CD14-positive monocyte (primary cell): ENCODE measurements around the gene CACUL1. TPM values are rescaled to one million over a fixed set of nuclear protein-coding genes. Genes with fewer than 3 reads are reported as not detected.

Source experiments
- DNase-seq, 3 donors: peaks; one replicate each; pipeline ENCODE4 v3.0.0-alpha.2; 2011 to 2022
- H2AFZ ChIP-seq: 2 replicates; pipeline ENCODE4 v1.6.0; 2012; ENCODE audit warnings: mild to moderate bottlenecking, low read depth, low read length, inconsistent platforms; ENCODE audit not compliant: insufficient read depth, poor library complexity, severe bottlenecking
- H3K27ac ChIP-seq, 2 donors: 1 replicate in 1 of 2; 2 replicates in 1 of 2; pipeline ENCODE4 v1.5.1; 2012 to 2013; ENCODE audit warnings: low read length in 2 of 2, control low read depth in 1 of 2, inconsistent platforms in 1 of 2, low read depth in 1 of 2, mild to moderate bottlenecking in 1 of 2
- H3K27me3 ChIP-seq, 2 donors: one replicate each; pipeline versions ENCODE4 v1.6.0 to v1.6.1; 2011 to 2013; ENCODE audit warnings: low read length in 2 of 2; ENCODE audit not compliant: control insufficient read depth in 2 of 2, insufficient read depth in 2 of 2
- H3K36me3 ChIP-seq, 2 donors: replicated peaks in 1 of 2; 1 replicate in 1 of 2; 2 replicates in 1 of 2; pipeline versions ENCODE4 v1.5.1 to v1.6.1; 2012 to 2013; ENCODE audit warnings: low read length in 2 of 2, control low read depth in 1 of 2, inconsistent platforms in 1 of 2, mild to moderate bottlenecking in 1 of 2; ENCODE audit not compliant: insufficient read depth in 2 of 2, control insufficient read depth in 1 of 2
- H3K4me1 ChIP-seq, 2 donors: 1 replicate in 1 of 2; 2 replicates in 1 of 2; pipeline versions ENCODE4 v1.5.1 to v1.6.1; 2012 to 2013; ENCODE audit warnings: low read length in 2 of 2, control low read depth in 1 of 2, inconsistent platforms in 1 of 2, mild to moderate bottlenecking in 1 of 2, moderate library complexity in 1 of 2; ENCODE audit not compliant: insufficient read depth in 2 of 2, control insufficient read depth in 1 of 2
- H3K4me2 ChIP-seq: replicated peaks from 2 replicates; pipeline ENCODE3; 2012; ENCODE audit warnings: low read length, moderate library complexity, mild to moderate bottlenecking; ENCODE audit not compliant: poor library complexity, severe bottlenecking; ENCODE audit errors: extremely low read depth
- H3K4me3 ChIP-seq, 3 experiments: fragments of 200-600 bp in 1 of 3; sonication (generic) in 1 of 3; replicated peaks in 1 of 3; 1 replicate in 2 of 3; 2 replicates in 1 of 3; pipeline ENCODE4 v1.5.1; 2011 to 2013; ENCODE audit warnings: low read length in 3 of 3, mild to moderate bottlenecking in 3 of 3, control low read depth in 2 of 3, low read depth in 2 of 3, inconsistent platforms in 1 of 3, moderate library complexity in 1 of 3
- H3K79me2 ChIP-seq: 2 replicates; pipeline ENCODE4 v1.6.0; 2012; ENCODE audit warnings: mild to moderate bottlenecking, control low read depth, inconsistent platforms, low read length, moderate library complexity; ENCODE audit not compliant: insufficient read depth
- H3K9ac ChIP-seq: 2 replicates; pipeline ENCODE4 v1.6.0; 2017; ENCODE audit warnings: low read length, mild to moderate bottlenecking; ENCODE audit not compliant: insufficient read depth, poor library complexity, severe bottlenecking
- H3K9me3 ChIP-seq, 2 donors: replicated peaks in 1 of 2; 1 replicate in 1 of 2; 2 replicates in 1 of 2; pipeline versions ENCODE4 v1.5.1 to v1.6.1; 2012 to 2013; ENCODE audit warnings: low read length in 2 of 2, control low read depth in 1 of 2; ENCODE audit not compliant: control insufficient read depth in 1 of 2, insufficient read depth in 1 of 2
- H4K20me1 ChIP-seq: 2 replicates; pipeline ENCODE4 v1.6.0; 2012; ENCODE audit warnings: mild to moderate bottlenecking, low read length, control low read depth, moderate library complexity; ENCODE audit not compliant: insufficient read depth
- H3K27ac Mint-ChIP-seq, 7 donors: one replicate each; pipeline ENCODE4 v1.8.0; 2020; ENCODE audit warnings: mild to moderate bottlenecking in 7 of 7, mixed read lengths in 7 of 7, moderate library complexity in 6 of 7, inconsistent platforms in 2 of 7
- H3K27me3 Mint-ChIP-seq, 3 donors: one replicate each; pipeline ENCODE4 v1.8.0; 2021 to 2022; ENCODE audit warnings: low read depth in 3 of 3, mild to moderate bottlenecking in 3 of 3, mixed read lengths in 3 of 3, moderate library complexity in 3 of 3, inconsistent platforms in 1 of 3
- H3K36me3 Mint-ChIP-seq, 2 donors: one replicate each; pipeline ENCODE4 v1.8.0; 2020; ENCODE audit warnings: mixed read lengths in 2 of 2, inconsistent platforms in 1 of 2, mild to moderate bottlenecking in 1 of 2
- H3K4me1 Mint-ChIP-seq: one replicate; pipeline ENCODE4 v1.8.0; 2020; ENCODE audit warnings: mild to moderate bottlenecking, mixed read lengths
- H3K4me3 Mint-ChIP-seq, 2 donors: one replicate each; pipeline ENCODE4 v1.8.0; 2020; ENCODE audit warnings: mild to moderate bottlenecking in 2 of 2, mixed read lengths in 2 of 2, moderate library complexity in 1 of 2
- H3K9me3 Mint-ChIP-seq, 7 donors: one replicate each; pipeline ENCODE4 v1.8.0; 2020 to 2022; ENCODE audit warnings: mixed read lengths in 7 of 7, mild to moderate bottlenecking in 6 of 7, moderate library complexity in 6 of 7, inconsistent platforms in 2 of 7
- CTCF ChIP-seq: fragments of 200-600 bp; IDR thresholded peaks from one replicate; pipeline ENCODE4 v1.8.0; 2022; ENCODE audit warnings: antibody characterized with exemption, mild to moderate bottlenecking
- WGBS: methylation state at CpG from one replicate; pipeline ENCODE4 v1.1.5; 2013; ENCODE audit warnings: missing lambda C conversion rate; ENCODE audit not compliant: insufficient coverage; 5-methylcytosine and 5-hydroxymethylcytosine counted together
- intact Hi-C, 2 donors: fragments of 100-400 bp; cut with micrococcal nuclease; formaldehyde crosslinking; loops; one replicate each; pipeline versions ENCODE4 v1.15.0 to v1.15.1; 2023
- polyA plus RNA-seq, 3 donors: library from polyadenylated mRNA; depleted of rRNA in 1 of 3; unstranded in 2 of 3; stranded (reverse) in 1 of 3; fragments of 300-500 nt in 2 of 3; fragments of >200 nt in 1 of 3; fragmentation: Illumina TruSeq in 2 of 3; gene quantifications; 1 replicate in 2 of 3; 2 replicates in 1 of 3; pipeline ENCODE4 v1.2.3, GENCODE V29; 2012 to 2021

The CACUL1 gene
- polyA plus RNA-seq, 3 donors: 18.1 to 50.8 (median 38.8) TPM

GRCh38 chr10:118776960-118777359 is 22.2 kb upstream of the CACUL1 start:
- no peaks in the 10 kb centered on the region for H4K20me1 ChIP-seq
- WGBS: 33% methylated on average over 2 of the region's 5 CpGs
- H2AFZ ChIP-seq: no peak overlapping the region
- H3K9me3 ChIP-seq: peaks cover 8 to 17% of the 10 kb centered on the region in 2 donors
- H3K79me2 ChIP-seq: no peaks in the 10 kb centered on the region
- no peak for DNase-seq
- H3K9me3 Mint-ChIP-seq: peaks cover 15 to 42% (median 27%) of the 10 kb centered on the region in 7 donors
- peak overlapping the region in 1 of 7 donors; percentile 15 for H3K27ac Mint-ChIP-seq
- H3K27ac ChIP-seq: no peak overlapping the region
- H3K27me3 Mint-ChIP-seq: peaks cover 0 to 6% (median 2%) of the 10 kb centered on the region in 3 donors
- H3K27me3 ChIP-seq: no peaks in the 10 kb centered on the region
- TF ChIP-seq CTCF: no peak
- intact Hi-C loops: no loop called here
- no peak overlapping the region for H3K4me2 ChIP-seq
- peaks cover 10% of the 10 kb centered on the region for H3K4me1 Mint-ChIP-seq
- no peak overlapping the region for H3K9ac ChIP-seq
- H3K36me3 ChIP-seq: no peaks in the 10 kb centered on the region
- no peak overlapping the region for H3K4me3 ChIP-seq
- no peaks in the 10 kb centered on the region for H3K4me1 ChIP-seq
- peak overlapping the region in 1 of 2 donors; percentile 17 for H3K4me3 Mint-ChIP-seq
- peaks cover 0 to 2% of the 10 kb centered on the region in 2 donors for H3K36me3 Mint-ChIP-seq

GRCh38 chr10:118776033-118776432 is 21.3 kb upstream of the CACUL1 start:
- no peak overlapping the region for H3K27ac ChIP-seq
- H3K4me1 ChIP-seq: no peaks in the 10 kb centered on the region
- H4K20me1 ChIP-seq: no peaks in the 10 kb centered on the region
- H3K9ac ChIP-seq: no peak overlapping the region
- no peaks in the 10 kb centered on the region for H3K79me2 ChIP-seq
- DNase-seq: no peak
- Mint-ChIP-seq H3K4me3 (no peak overlapping the region), H3K4me1 (peaks cover 10% of the 10 kb centered on the region), H3K9me3 (peaks cover 15 to 44% (median 27%) of the 10 kb centered on the region in 7 donors), H3K27ac (peak overlapping the region in 1 of 7 donors; percentile 4), H3K27me3 (peaks cover 0 to 6% (median 2%) of the 10 kb centered on the region in 3 donors), H3K36me3 (peaks cover 0 to 2% of the 10 kb centered on the region in 2 donors)
- TF ChIP-seq CTCF: no peak
- H2AFZ ChIP-seq: no peak overlapping the region
- H3K4me2 ChIP-seq: no peak overlapping the region
- peaks cover 8 to 17% of the 10 kb centered on the region in 2 donors for H3K9me3 ChIP-seq
- WGBS: 100% methylated on average over 1 of the region's 3 CpGs
- H3K4me3 ChIP-seq: no peak overlapping the region
- H3K27me3 ChIP-seq: no peaks in the 10 kb centered on the region
- H3K36me3 ChIP-seq: no peaks in the 10 kb centered on the region
- intact Hi-C loops: no loop called here
